Vagina (tissue), 2 donors: ENCODE data around the gene HSDL2.

ENCODE experiments used
- CTCF ChIP-seq, 3 experiments: fragments of 450-650 bp in 2 of 3; fragments of 200-600 bp in 1 of 3; sonication (generic) in 1 of 3; IDR thresholded peaks; one replicate each; pipeline ENCODE4 v1.5.1; 2017 to 2019; ENCODE audit warnings: antibody characterized with exemption in 3 of 3, mild to moderate bottlenecking in 2 of 3, moderate library complexity in 2 of 3
- POLR2A ChIP-seq, 2 donors: fragments of 450-650 bp; IDR thresholded peaks; one replicate each; pipeline ENCODE4 v1.6.1; 2017; ENCODE audit warnings: antibody characterized with exemption in 2 of 2, mild to moderate bottlenecking in 2 of 2, moderate library complexity in 2 of 2

- TF ChIP-seq CTCF (IDR thresholded peaks at IDR 0.05): no peak
- no peak for TF ChIP-seq POLR2A (IDR thresholded peaks at IDR 0.05)
Measured at GRCh38 chr9:112360047-112360804, 19.7 kb upstream of the HSDL2 start.
